GM12865 (cell line): ENCODE results near the gene CREB1.

ENCODE experiments used
- DNase-seq: peaks from one replicate; pipeline ENCODE4 v3.0.0; 2010; ENCODE audit warnings: low read depth
- H3K4me3 ChIP-seq: 2 replicates; pipeline ENCODE4 v1.5.1; 2011; ENCODE audit warnings: mild to moderate bottlenecking, low read depth, low read length, control low read depth
- CTCF ChIP-seq: IDR thresholded peaks from 2 replicates; pipeline ENCODE4 v1.5.1; 2011; ENCODE audit warnings: low read length, control low read depth, low read depth, inconsistent platforms; ENCODE audit not compliant: insufficient read depth; ENCODE audit errors: missing control alignments

CREB1 gene

GRCh38 chr2:207512356-207512755 is 17.4 kb upstream of the CREB1 start:
- H3K4me3 ChIP-seq, result no peak overlapping the region
- no peak for DNase-seq
- no peak for TF ChIP-seq CTCF

GRCh38 chr2:207513551-207514257 is 16.1 kb upstream of the CREB1 start:
- TF ChIP-seq CTCF, result no peak
- DNase-seq, result no peak
- H3K4me3 ChIP-seq, result no peak overlapping the region

GRCh38 chr2:207514451-207514850 is 15.3 kb upstream of the CREB1 start:
- no peak for TF ChIP-seq CTCF
- H3K4me3 ChIP-seq, result no peak overlapping the region
- no peak for DNase-seq

GRCh38 chr2:207515671-207516070 is 14.1 kb upstream of the CREB1 start:
- no peak for TF ChIP-seq CTCF
- no peak for DNase-seq
- no peak overlapping the region for H3K4me3 ChIP-seq

- DNase-seq, result no peak
- TF ChIP-seq CTCF, result no peak
- H3K4me3 ChIP-seq, result no peak overlapping the region
These were observed 13.6 kb upstream of the CREB1 start for GRCh38 chr2:207516206-207516605.

- DNase-seq, result no peak
- no peak overlapping the region for H3K4me3 ChIP-seq
- TF ChIP-seq CTCF, result no peak
These were observed 6.8 kb upstream of the CREB1 start for GRCh38 chr2:207523005-207523404.

- H3K4me3 ChIP-seq, result no peak overlapping the region
- DNase-seq, result no peak
- TF ChIP-seq CTCF, result no peak
These were observed 4.5 kb upstream of the CREB1 start for GRCh38 chr2:207525296-207525695.
